ENCODE data around the gene UNC119.
"Not testable (repeated sequence)": the region's sequence is repeated elsewhere in the genome, so short reads cannot be mapped to it uniquely, and the experiment has no call there.

UNC119 gene

DNA sequence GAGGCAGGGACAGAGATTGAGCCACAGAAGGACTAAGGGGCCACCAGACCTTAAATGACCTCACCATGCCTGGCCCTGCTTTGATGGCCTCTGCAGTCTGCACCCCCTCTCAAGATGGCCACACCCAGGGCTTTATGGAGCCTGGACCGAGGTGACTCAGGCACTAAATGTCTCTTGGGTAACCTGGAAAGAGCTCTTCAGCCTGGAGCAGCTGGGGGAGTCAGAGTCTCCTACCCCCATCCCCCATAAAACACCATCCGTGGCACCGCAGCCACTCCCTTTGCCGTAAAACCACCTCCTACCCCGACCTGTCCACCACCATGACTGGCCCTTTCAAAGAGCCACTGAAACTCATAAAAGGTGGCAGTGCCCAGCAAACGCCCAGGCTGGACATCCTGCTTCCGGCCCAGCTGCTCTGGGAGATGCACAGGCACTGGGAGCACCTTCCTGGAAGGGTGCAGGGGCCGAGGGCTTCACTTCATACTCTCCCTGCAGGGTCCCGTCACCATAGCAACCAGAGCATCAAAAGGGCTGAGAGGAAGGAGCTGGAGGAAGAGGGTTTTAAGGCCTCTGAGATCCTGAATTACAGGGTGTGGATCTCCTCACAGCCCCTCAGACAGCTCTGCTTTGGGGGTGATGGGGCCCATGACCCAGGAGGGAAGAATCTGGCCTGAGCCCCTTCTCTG, 24.0 kb downstream of the UNC119 start:
- in situ Hi-C loops (cut with HindIII; ENCODE audit: low pct_ligation_motif_present, low pct_unique_long_range_greater_than_20kb, low sequenced_read_pairs), result no loop called here

DNA sequence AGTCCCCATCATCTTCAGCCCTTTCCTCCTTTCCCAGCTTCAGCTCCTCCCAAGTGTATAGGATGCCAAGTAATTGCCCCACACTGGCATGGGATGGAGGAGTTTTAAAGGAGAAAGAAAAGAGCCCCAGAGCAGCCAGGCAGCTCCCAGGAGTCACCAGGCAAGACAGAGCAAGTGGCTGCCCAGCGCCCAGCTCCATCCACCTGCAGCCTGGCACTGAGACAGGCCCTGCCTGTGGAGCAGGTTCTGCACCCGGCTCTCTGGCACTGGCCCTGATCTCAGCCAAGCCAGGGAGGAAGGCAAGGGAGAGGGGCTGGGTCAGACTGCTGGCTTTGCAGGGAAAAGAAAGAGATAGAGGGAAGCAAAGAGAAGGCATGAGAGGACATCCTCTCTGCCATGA, 24.6 kb downstream of the UNC119 start:
- no peak for DNase-seq
- in situ Hi-C loops (cut with HindIII; ENCODE audit: low pct_ligation_motif_present, low pct_unique_long_range_greater_than_20kb, low sequenced_read_pairs), result no loop called here

More for the DNA sequence above, 24.0 kb downstream of the UNC119 start:
- DNase-seq, result no peak

DNA sequence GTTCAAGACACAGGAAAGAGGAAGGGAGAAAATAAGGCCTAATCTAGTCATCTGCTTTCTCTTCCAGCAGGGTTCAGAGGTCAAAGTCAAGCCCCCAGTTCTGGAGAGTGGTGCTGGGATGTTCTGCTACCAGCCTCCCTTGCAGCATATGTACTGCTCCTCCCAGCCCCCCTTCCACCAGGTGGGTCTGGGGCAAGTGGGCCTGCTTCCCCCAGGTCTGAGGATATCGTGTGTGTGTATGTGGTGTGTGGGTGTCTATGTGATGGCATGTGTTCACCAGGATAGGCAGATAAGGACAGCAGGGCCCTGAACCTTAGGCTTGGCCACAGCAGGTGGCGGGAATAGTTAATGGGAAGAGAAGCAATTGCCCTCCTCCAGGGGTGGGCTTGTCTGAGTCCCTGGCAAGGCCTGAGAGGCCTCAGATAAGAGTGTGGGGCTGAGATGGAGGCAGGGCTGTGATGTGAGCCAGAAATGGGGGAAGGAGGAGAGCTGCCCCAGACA, 25.2 kb downstream of the UNC119 start:
- in situ Hi-C loops (cut with HindIII; ENCODE audit: low pct_ligation_motif_present, low pct_unique_long_range_greater_than_20kb, low sequenced_read_pairs), result no loop called here
- no peak for DNase-seq

DNA sequence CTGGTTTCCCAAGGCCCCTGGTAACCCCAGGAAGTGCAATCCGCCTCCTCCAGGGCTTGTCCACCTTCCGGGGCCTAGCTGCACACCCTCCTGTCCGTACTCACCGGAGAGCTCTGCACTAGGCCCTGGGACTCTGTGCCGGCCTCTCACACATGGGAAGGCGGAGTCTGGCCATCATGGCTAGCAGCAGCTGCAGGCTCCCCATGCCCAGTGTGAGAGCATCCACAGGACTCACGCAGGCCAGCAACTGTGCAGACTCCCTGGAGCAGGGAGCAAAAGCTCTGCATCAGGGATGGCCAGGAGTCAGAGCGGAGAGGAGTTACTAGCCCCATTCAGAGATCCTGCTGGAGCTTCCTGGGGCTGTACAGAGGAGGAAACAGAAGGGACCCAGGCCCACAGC, 26.0 kb downstream of the UNC119 start:
- no peak for DNase-seq
- in situ Hi-C loops (cut with HindIII; ENCODE audit: low pct_ligation_motif_present, low pct_unique_long_range_greater_than_20kb, low sequenced_read_pairs), result no loop called here

DNA sequence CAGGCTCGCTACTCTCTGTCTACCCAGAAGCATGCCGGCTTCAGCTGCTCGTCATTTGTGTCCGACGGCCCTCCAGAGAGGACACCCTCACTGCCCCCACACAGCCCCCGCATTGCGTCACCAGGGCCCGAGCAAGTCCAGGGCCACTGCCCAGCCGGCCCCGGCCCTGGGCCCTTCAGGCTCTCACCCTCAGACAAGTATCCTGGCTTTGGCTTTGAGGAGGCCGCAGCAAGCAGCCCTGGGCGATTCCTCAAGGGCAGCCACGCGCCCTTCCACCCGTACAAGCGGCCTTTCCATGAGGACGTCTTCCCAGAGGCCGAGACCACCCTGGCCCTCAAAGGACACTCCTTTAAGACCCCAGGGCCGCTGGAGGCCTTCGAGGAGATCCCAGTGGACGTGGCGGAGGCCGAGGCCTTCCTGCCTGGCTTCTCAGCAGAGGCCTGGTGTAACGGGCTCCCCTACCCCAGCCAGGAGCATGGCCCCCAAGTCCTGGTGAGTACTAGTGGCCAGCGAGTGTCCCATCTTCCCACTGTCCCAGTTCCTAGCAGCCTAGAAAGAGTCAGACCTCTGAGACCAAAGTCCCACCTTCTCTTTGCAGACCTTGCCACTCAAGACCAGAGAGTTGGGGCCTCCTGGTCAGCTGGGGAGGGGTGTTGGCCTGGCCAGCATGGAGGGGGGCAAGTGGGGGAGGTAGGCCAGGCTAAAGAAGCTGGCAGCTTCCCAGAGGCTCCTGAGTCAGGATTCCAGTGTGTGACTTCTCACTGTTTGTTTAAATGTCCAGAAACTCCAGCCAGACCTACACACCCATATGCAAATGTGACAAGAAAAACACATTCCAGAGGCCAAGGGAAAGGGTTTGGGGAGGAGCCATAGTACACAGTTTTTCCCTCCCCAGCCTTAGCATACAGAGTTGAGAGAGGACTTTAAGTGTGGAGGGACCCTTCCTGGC, 27.7 kb downstream of the UNC119 start:
- no peak for DNase-seq
- in situ Hi-C loops (cut with HindIII; ENCODE audit: low pct_ligation_motif_present, low pct_unique_long_range_greater_than_20kb, low sequenced_read_pairs), result no loop called here

DNA sequence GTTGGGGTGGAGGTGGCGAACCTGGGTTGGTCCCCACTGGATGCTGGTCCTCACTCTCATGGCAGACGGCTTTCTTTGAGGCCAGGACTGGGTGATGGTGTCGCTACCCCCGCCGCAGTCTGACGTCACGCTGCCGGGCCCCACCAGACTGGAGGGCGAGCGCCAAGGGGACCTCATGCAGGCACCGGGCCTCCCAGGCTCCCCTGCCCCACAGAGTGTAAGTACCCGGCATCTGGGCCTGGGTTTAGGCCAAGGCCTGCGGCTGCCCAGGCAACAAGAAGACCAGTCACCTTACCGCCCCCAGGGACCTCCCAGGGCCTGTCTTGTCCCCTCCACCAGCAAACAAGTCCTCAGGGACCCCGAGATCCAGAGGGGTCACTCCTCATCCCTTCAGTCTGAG, 28.5 kb downstream of the UNC119 start:
- in situ Hi-C loops (cut with HindIII; ENCODE audit: low pct_ligation_motif_present, low pct_unique_long_range_greater_than_20kb, low sequenced_read_pairs), result no loop called here
- DNase-seq, result no peak

DNA sequence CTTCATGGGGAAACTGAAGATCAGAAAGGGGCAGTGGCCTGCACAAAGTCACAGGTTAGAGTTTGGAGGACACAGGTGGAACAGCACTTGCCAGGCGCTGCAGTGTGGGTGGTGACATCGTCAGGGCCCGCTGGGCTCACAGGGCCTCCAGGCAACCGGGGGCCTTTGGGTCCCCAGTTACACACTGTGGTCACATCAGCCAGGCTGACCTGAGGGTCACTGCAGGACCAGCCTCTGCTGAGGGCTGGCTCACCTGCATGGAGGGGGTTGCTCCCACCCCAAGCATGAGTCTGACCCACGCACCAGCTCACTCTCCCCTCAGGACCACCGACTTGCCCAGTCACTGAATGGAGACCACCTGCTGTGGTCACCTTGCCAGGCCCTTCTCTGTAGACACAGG, 29.2 kb downstream of the UNC119 start:
- in situ Hi-C loops (cut with HindIII; ENCODE audit: low pct_ligation_motif_present, low pct_unique_long_range_greater_than_20kb, low sequenced_read_pairs), result no loop called here
- DNase-seq, result no peak

DNA sequence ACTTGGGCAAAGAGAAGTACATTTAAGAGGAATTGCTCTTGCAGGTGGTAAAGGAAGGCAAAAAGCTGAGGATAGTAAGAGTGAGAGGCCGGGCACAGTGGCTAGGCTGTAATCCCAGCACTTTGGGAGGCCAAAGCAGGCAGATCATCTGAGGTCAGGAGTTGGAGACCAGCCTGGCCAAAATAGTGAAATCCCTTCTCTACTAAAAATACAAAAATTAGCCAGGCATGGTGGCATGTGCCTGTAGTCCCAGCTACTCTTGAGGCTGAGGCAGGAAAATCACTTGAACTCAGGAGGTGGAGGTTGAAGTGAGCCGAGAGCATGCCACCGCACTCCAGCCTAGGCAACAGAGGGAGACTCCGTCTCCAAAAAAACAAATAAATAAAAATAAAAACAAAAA, 30.1 kb downstream of the UNC119 start:
- DNase-seq; in situ Hi-C loops (cut with HindIII; ENCODE audit: low pct_ligation_motif_present, low pct_unique_long_range_greater_than_20kb, low sequenced_read_pairs): not testable (repeated sequence)

DNA sequence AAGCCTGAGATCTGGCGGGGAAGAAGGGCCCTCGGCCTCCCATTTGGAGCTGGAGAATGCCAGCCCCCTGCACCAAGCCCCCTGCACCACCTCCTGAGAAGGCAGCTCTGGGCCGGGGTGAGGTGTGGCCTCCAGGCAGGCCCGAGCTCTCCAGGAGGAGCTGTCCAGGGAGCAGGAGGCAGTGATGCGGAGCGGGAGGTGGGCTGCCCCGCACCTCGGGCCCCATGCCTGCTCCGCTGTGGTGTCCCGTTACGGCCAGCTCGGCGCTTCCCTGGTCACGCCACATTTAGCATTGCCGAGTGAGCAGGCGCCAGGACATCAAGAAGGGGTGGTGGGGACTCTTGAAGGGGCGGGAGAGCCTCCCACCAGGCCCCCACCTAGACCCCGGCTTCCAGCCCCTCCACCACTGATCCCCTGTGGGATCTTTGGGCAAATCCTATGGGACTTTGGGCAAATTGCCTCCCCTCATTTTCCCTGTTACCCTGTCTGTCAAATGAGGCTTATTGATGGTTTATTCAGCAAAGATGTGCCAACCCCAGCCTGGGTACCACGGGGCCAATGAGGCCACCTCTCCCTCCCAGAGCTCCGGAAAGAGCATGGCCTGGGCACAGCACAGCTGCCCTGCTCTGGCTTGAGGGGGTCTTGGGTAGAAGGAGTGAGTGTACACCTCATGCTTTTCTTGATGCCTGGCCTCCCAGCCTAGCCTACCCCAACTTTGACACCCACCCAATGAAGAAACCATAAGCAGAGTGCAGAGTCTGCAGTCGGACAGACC, 30.9 kb downstream of the UNC119 start:
- no peak for DNase-seq
- in situ Hi-C loops (cut with HindIII; ENCODE audit: low pct_ligation_motif_present, low pct_unique_long_range_greater_than_20kb, low sequenced_read_pairs), result no loop called here

DNA sequence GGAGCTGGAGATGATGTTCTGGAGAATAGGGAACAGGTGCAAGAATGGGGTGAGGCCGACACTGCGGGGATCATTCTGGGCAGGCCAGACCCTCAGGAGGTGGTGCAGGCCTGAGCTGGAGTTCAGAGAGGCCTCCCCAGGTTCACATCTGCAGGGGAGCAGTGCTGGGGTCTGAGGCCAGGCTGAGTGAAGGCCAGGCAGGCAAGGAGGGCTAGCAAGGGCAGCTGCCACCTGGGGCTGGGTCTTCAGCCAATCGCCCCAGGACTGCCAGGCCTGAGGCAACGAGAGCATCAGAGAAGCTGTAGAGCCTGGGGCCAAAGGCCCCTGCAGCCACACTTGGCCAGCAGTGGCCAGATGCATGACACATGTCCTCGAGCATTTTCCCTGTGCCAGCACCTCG, 31.7 kb downstream of the UNC119 start:
- in situ Hi-C loops (cut with HindIII; ENCODE audit: low pct_ligation_motif_present, low pct_unique_long_range_greater_than_20kb, low sequenced_read_pairs), result no loop called here
- DNase-seq, result no peak

DNA sequence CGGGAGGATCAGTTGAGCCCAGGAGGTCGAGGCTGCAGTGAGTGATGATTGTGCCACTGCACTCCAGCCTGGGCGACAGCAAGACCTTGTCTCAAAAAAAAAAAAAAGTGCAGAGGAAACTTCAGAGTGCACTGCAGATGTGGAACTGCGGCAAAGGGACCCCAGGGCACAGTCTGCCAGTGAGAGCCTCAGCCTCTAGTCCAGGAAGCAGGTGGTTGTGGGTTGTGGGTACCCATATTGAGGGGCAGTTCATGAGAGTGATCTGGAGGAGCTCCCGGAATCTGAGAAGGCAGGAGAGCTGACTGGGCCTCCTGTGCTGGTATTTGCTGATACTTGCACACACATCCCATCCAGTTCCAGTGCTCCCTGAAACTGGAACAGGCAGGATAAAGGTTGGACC, 33.2 kb downstream of the UNC119 start:
- no peak for DNase-seq

DNA sequence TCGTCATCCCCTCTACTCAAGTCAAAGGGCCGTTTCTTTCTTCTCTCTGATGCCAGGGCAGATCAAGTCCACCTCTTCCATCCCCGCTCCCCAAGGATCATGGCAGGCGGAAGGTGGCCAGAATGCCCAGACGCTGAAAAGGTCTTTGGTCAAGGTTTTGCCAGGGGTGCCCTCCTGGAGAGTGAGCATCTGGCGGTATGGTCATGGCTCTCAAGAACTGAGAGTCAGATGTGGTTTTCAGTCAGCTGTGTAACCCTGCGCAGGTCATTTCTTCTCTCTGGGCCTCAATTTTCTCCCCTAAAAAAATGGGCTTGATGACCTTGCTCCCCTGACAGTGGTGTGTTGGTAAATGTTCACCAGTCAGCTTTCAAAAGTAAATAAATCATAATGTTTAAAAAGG, 33.8 kb downstream of the UNC119 start:
- no peak for DNase-seq
- in situ Hi-C loops (cut with HindIII; ENCODE audit: low pct_ligation_motif_present, low pct_unique_long_range_greater_than_20kb, low sequenced_read_pairs), result no loop called here

More for the DNA sequence above, 33.2 kb downstream of the UNC119 start:
- in situ Hi-C loops (cut with HindIII; ENCODE audit: low pct_ligation_motif_present, low pct_unique_long_range_greater_than_20kb, low sequenced_read_pairs), result no loop called here

DNA sequence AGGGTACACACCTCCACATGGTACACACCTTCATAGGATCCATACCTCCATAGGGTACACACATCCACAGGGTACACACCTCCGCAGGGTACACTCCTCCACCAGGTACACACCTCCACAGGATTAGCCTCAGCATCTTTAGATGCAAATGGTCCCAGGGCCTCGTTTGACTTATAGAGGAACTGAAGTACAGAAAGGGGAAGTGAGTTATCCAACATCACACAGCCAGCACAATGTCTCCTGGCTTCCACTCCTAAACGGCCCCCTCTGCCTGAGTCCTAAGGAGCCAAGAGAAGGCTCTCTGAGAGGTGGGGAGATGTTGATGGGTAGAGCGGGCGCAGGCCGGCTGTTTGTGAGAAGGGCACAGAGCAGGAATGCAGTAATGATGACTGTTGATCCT, 34.3 kb downstream of the UNC119 start:
- in situ Hi-C loops (cut with HindIII; ENCODE audit: low pct_ligation_motif_present, low pct_unique_long_range_greater_than_20kb, low sequenced_read_pairs), result no loop called here
- DNase-seq, result no peak

DNA sequence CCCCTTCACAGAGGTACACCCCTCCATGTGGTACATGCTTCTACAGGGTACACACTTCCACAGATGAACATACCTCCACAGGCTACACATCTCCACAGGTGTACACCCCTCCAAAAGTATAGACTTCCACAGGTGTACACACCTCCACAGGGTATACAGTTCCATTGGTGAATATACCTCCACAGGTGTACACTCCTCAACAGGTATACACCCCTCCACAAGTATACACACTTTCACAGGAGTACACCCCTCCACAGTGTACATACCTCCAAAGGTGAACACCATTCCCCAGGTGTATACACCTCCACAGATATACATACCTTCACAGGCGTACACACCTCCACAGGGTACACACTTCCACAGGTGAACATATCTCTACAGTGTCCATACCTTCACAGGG, 36.9 kb downstream of the UNC119 start:
- in situ Hi-C loops (cut with HindIII; ENCODE audit: low pct_ligation_motif_present, low pct_unique_long_range_greater_than_20kb, low sequenced_read_pairs), result no loop called here
- no peak for DNase-seq

DNA sequence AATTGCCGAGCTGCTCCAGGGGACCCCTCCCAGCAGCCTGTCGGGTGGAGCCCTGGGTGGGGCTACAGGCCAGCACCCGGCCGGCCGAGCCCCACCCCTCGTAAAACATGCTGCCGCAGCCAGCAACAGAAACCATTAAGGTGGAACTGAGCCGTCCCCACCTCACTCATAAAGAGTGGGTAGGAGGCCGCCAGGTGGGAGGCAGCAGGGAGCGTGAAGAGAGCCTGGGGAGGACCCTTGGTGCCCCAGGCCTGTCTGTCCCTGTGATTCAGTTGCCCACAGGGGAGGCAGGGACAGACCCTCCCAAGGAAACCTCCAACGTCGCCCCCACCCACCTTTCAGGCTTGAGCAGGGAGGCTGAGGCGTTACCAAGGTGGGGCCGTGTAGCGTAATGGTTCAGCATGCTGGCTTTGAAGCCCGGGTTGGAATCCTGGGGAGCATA, 37.8 kb downstream of the UNC119 start:
- in situ Hi-C loops (cut with HindIII; ENCODE audit: low pct_ligation_motif_present, low pct_unique_long_range_greater_than_20kb, low sequenced_read_pairs), result no loop called here
- DNase-seq, result no peak

DNA sequence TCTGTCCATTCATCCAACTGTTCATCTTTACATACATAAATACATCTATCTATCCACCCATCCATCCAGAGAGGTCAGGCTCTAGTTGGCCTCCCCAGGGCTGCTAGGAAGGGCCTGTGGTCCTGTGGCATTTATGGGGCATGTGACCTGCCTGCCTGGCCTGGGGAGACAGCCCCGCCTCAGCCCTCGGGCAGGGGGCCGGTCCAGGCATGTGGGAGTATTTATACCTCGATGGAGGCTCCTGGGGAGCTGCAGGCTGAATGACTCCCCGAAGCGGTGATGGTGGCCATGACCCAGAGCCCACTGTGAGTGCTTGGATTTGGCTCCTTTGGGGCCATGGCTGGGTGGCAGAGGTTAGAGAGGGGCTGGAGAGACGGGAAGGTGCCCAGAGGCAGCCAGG, 38.9 kb downstream of the UNC119 start:
- no peak for DNase-seq
- in situ Hi-C loops (cut with HindIII; ENCODE audit: low pct_ligation_motif_present, low pct_unique_long_range_greater_than_20kb, low sequenced_read_pairs), result no loop called here

DNA sequence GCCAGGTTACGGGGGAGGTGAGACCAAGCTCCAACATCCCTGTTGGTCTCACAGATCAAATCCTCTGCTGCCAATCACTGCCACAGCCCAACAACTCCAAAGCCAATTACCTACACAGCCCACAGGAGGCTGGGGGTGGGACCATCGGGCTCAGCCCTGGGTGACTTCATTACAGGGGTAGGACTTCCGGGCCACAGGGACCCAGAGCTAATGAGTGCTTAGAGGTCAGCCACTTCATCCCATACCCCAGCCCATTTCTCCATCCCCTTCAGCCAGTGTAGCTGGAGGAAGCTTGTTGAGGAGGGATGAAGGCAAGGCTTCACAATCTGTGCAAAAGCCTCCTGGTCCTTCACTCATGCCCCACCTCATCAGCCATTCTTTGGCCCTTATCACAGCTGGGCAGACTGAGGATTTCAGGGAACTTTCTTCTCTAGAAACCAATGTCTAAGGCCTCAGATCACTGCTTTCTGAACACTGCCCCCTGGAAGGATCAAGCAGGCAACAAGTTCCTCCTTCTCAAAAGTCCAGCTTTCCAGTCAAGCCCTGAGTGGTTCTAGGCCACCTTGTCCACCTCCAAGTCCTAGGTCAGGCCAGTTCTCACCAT, 40.5 kb downstream of the UNC119 start:
- in situ Hi-C loops (cut with HindIII; ENCODE audit: low pct_ligation_motif_present, low pct_unique_long_range_greater_than_20kb, low sequenced_read_pairs), result no loop called here
- no peak for DNase-seq

DNA sequence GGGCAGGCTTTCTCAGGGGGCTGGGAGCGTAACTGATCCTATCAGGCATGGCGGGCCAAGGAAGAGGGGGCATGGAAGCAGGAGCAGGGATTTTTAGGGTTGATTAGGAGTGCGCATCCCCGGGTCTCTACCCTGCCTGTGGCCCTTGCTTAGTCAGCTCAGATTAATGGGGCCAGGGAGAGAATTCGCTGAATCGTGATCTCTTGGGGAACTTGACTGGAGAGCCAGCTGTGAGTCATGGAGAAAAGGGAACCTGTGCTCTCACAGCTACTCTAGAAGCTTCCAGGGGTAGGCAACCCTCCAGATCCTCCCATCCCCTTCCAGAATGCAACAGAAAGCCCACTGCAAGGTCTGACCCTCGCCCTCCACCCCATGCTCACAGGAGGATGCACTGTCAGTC, 42.6 kb downstream of the UNC119 start:
- in situ Hi-C loops (cut with HindIII; ENCODE audit: low pct_ligation_motif_present, low pct_unique_long_range_greater_than_20kb, low sequenced_read_pairs), result no loop called here
- no peak for DNase-seq
